ENCODE data around the gene ECE1.

GRCh38 chr1:21295002-21295401 lies 4.7 kb upstream of the ECE1 start:
- TF ChIP-seq POLR2A (IDR thresholded peaks at IDR 0.05), result no peak
- no peak for TF ChIP-seq CTCF (IDR thresholded peaks at IDR 0.05)

All from heart left ventricle (tissue), 13 donors.